ENCODE measurements around the gene DIMT1.

Gene DIMT1

GRCh38 chr5:62369039-62369438 lies 34.7 kb downstream of the DIMT1 start:
- no peak for DNase-seq (ENCODE audit: low read depth)

- no peak for DNase-seq (ENCODE audit: low read depth)
Observed at GRCh38 chr5:62362701-62363100, 41.0 kb downstream of the DIMT1 start.

- no peak for DNase-seq (ENCODE audit: low read depth)
Observed at GRCh38 chr5:62354028-62354874, 49.5 kb downstream of the DIMT1 start.

DNA sequence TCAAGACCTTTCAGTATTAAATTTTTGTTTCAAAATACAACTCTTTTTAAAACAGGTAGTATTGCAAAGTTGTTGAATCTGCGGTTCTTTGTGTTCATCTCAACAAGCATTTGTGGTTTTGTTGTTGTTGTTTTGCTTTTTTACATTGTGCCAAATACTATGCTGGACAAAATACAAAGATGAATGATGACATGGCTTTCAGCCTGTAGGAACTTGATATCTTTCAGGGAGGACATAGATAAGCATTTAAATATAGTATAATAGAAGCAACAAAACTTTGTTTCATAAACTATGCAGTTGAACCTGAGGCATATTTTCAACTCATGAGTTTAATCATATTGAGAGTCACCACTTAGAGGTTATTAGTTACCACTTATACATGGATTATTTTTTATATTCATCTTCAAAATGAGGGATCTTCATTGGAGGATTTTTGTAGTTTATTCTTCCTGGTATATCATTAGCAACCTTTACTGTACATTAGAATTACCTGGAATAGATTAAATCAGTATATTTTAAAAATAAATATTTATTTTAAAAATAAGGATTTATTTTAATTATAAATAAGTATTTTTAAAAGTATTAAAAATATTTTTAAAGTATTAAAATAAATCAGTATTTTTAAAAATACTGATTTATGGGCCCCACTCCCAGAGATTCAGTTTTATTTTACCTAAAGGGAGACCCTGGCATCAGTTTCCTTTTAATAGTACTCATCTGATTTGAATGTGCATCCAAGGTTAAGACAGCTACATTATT lies 54.8 kb downstream of the DIMT1 start:
- no peak for DNase-seq (ENCODE audit: low read depth)

GRCh38 chr5:62347928-62348327 lies 55.8 kb downstream of the DIMT1 start:
- DNase-seq (ENCODE audit: low read depth): no peak

GRCh38 chr5:62346748-62347147 lies 57.0 kb downstream of the DIMT1 start:
- DNase-seq (ENCODE audit: low read depth): no peak

DNA sequence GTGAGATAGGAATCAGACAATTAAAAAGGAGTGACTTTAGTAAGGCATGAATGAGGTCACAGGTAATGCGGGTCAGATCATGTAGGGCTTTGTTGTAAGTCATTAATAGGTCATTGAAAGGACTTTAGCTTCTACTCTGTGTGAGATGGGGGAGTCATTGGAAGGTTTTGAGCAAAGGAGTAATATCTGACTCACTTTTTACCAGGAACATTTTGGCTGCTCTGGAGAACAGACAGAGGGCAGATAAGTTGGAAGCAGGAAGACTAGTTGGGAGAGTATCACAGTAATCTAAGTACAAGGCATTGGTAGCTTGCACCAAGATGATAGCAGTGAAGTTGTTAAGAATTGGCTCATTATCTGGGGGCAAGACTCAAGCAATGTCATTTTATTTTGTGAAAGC lies 60.3 kb downstream of the DIMT1 start:
- DNase-seq (ENCODE audit: low read depth): no peak

GRCh38 chr5:62342476-62342837 lies 61.2 kb downstream of the DIMT1 start:
- no peak for DNase-seq (ENCODE audit: low read depth)

- no peak for DNase-seq (ENCODE audit: low read depth)
Observed at GRCh38 chr5:62341783-62342475, 61.8 kb downstream of the DIMT1 start.

- DNase-seq (ENCODE audit: low read depth): no peak
Observed at GRCh38 chr5:62340979-62341378, 62.7 kb downstream of the DIMT1 start.

DNA sequence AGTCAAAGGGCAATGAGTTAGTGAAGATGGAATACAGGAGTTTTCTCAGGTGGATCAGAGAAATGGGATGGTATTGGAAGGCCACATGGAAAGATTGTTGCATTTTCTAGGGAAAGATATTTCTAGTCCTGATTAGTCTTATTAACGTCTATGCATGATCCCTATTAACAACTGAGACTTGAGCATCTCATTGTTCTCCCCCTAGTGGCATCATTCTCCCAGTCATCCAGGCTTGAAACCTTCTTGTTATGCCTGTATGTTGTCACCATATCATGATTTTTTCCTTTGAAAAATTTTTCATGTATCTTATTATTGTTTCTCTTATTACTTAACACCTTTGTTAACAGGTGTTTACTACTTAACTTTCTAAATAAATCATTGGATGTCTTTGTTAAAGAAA lies 63.3 kb downstream of the DIMT1 start:
- no peak for DNase-seq (ENCODE audit: low read depth)
